ENCODE data around the gene MT1M.

The MT1M gene

GRCh38 chr16:56651586-56651985 is 19.1 kb downstream of the MT1M start, which contains the start of gene MT1B (continued):
- TF ChIP-seq ZNF626 (tag by site-specific recombination; IDR thresholded peaks at IDR 0.05), result no peak

DNA sequence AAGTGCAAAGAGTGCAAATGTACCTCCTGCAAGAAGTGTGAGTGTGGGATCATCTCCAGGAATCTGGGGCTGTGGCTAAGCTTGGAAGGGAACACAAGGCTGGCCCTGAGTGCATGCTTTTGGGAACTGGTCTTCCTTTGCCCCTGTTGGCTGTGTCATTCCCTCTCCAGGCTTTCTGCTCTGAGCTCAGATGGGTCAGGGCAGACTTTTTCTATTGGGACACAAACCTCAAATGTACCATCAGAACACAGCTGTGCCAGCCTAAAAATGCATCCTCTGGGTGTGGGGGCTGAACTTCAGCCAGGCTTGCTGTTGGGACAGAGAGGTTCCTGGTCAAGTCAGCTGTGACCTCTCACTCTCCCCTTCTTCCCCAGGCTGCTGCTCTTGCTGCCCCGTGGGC is 20.1 kb downstream of the MT1M start:
- ChIA-PET CTCF (no interaction called here), POLR2A (no interaction called here)
- TF ChIP-seq PRDM10 (tag by site-specific recombination; IDR thresholded peaks at IDR 0.05), result no peak
- TF ChIP-seq ZFP41 (tag by site-specific recombination; IDR thresholded peaks at IDR 0.05; ENCODE audit: borderline replicate concordance), result no peak
- no peak for TF ChIP-seq ZNF548 (tag by site-specific recombination; IDR thresholded peaks at IDR 0.05)
- no peak for TF ChIP-seq PRDM6 (tag by site-specific recombination; IDR thresholded peaks at IDR 0.05)
- TF ChIP-seq ZBTB21 (tag by site-specific recombination; IDR thresholded peaks at IDR 0.05), result no peak
- no peak for TF ChIP-seq ZNF140 (tag by site-specific recombination; IDR thresholded peaks at IDR 0.05)
- no peak for TF ChIP-seq RBAK (tag by site-specific recombination; IDR thresholded peaks at IDR 0.05)
- TF ChIP-seq ZNF549 (tag by site-specific recombination; IDR thresholded peaks at IDR 0.05), result no peak
- no peak for TF ChIP-seq KLF10 (tag by site-specific recombination; IDR thresholded peaks at IDR 0.05)
- no peak for TF ChIP-seq ZNF776 (tag by site-specific recombination; IDR thresholded peaks at IDR 0.05; ENCODE audit: borderline replicate concordance)
- Histone ChIP-seq H3K36me3 (ENCODE audit: control insufficient read depth in 2 of 2, insufficient read depth in 1 of 2, low read length in 2 of 2) (no peaks in the 10 kb centered on the region), H3K4me1 (ENCODE audit: control insufficient read depth, insufficient read depth, low read length) (no peaks in the 10 kb centered on the region; the same call in 1 of the 2 replicates), H3K9me3 (ENCODE audit: control insufficient read depth, insufficient read depth, low read depth, low read length) (no peaks in the 10 kb centered on the region), H3K27ac (ENCODE audit: extremely low read depth, low read depth, low read length) (no peak overlapping the region), H3K4me3 (ENCODE audit: low read depth, low read length) (no peak overlapping the region)

DNA sequence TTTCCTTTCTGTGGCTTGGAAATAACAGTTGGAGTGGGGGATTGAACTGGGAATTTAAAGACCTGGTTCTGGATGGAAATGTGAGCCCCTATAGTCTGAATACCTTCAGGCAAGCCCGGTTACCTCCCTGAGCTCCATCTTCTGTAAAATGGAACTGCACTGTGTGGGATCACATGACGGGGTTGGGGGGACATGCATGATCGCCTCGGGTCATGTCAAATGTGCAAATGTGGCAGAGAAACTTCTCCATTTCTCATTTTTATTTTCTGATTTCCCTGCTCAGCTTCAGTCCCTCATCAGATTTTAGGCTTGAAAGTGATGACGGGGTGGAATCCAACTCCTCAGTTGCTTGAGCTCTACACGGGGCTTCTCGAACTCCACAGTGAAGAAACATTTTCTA is 20.8 kb downstream of the MT1M start:
- Histone ChIP-seq H3K9me3 (ENCODE audit: control insufficient read depth, insufficient read depth, low read depth, low read length) (no peaks in the 10 kb centered on the region), H3K36me3 (ENCODE audit: control insufficient read depth in 2 of 2, insufficient read depth in 1 of 2, low read length in 2 of 2) (no peaks in the 10 kb centered on the region), H3K27ac (ENCODE audit: extremely low read depth, low read depth, low read length) (no peak overlapping the region), H3K4me1 (ENCODE audit: control insufficient read depth, insufficient read depth, low read length) (no peaks in the 10 kb centered on the region; the same call in 1 of the 2 replicates), H3K4me3 (ENCODE audit: low read depth, low read length) (no peak overlapping the region)
- TF ChIP-seq ZNF2 (tag by site-specific recombination; IDR thresholded peaks at IDR 0.05) (no peak), ZBTB8A (tag by site-specific recombination; IDR thresholded peaks at IDR 0.05) (no peak), BCL11A (tag by site-specific recombination; IDR thresholded peaks at IDR 0.05; ENCODE audit: low read depth) (no peak), GLIS2 (tag by site-specific recombination; IDR thresholded peaks at IDR 0.05) (no peak), ZNF302 (tag by site-specific recombination; IDR thresholded peaks at IDR 0.05; ENCODE audit: low read depth) (no peak), HOXD13 (CRISPR knock-in tag; IDR thresholded peaks at IDR 0.05; ENCODE audit: borderline replicate concordance) (no peak)
- TF ChIP-seq, protein P1, sequence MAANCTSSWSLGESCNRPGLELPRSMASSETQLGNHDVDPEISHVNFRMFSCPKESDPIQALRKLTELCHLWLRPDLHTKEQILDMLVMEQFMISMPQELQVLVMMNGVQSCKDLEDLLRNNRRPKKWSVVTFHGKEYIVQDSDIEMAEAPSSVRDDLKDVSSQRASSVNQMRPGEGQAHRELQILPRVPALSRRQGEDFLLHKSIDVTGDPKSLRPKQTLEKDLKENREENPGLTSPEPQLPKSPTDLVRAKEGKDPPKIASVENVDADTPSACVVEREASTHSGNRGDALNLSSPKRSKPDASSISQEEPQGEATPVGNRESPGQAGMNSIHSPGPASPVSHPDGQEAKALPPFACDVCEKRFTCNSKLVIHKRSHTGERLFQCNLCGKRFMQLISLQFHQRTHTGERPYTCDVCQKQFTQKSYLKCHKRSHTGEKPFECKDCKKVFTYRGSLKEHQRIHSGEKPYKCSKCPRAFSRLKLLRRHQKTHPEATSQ (tag by site-specific recombination; IDR thresholded peaks at IDR 0.05), result no peak
- CTCF ChIA-PET, result interaction anchor here (0.6 kb wide), 1 partner anchor 25 kb away, joined by 5 read pairs; no protein-coding TSS in a partner anchor
- POLR2A ChIA-PET, result no interaction called here
